Stomach (tissue), 9 donors: ENCODE results near the gene AMY2B. TPM values are rescaled to one million over a fixed set of nuclear protein-coding genes. Genes with fewer than 3 reads are reported as not detected.
"Not testable (repeated sequence)": the region's sequence is repeated elsewhere in the genome, so short reads cannot be mapped to it uniquely, and the experiment has no call there.

Experiments
- DNase-seq, 2 donors: peaks; one replicate each; pipeline versions ENCODE4 v3.0.0 to v3.0.0-alpha.2; 2013 to 2019
- H3K27ac ChIP-seq, 5 donors: fragments of 200-600 bp in 4 of 5; sonication (generic) in 4 of 5; one replicate each; pipeline ENCODE4 v1.5.1; 2013 to 2019; ENCODE audit warnings: mild to moderate bottlenecking in 1 of 5, moderate library complexity in 1 of 5
- H3K27me3 ChIP-seq, 3 donors: fragments of 200-600 bp; sonication (generic); one replicate each; pipeline ENCODE4 v1.5.1; 2017 to 2019; ENCODE audit warnings: mixed run types in 1 of 3
- H3K36me3 ChIP-seq, 4 donors: fragments of 200-600 bp; sonication (generic); 1 replicate in 3 of 4; 2 replicates in 1 of 4; pipeline ENCODE4 v1.5.1; 2016 to 2019
- H3K4me1 ChIP-seq, 4 donors: fragments of 200-600 bp; sonication (generic); one replicate each; pipeline ENCODE4 v1.5.1; 2016 to 2019
- H3K4me3 ChIP-seq, 4 donors: fragments of 200-600 bp; sonication (generic) in 3 of 4; one replicate each; pipeline ENCODE4 v1.5.1; 2016 to 2019; ENCODE audit warnings: mild to moderate bottlenecking in 1 of 4
- H3K9me3 ChIP-seq, 4 donors: fragments of 200-600 bp; sonication (generic); one replicate each; pipeline ENCODE4 v1.5.1; 2016 to 2019
- CTCF ChIP-seq, 7 experiments: fragments of 450-650 bp in 4 of 7; fragments of 200-600 bp in 3 of 7; sonication (generic) in 3 of 7; IDR thresholded peaks; one replicate each; pipeline ENCODE4 v1.5.1; 2016 to 2019; ENCODE audit warnings: antibody characterized with exemption in 7 of 7, control low read depth in 2 of 7, mild to moderate bottlenecking in 1 of 7
- EP300 ChIP-seq: sonication (generic); formaldehyde crosslinking; IDR thresholded peaks from one replicate; pipeline ENCODE4 v1.6.1; 2017; ENCODE audit warnings: antibody characterized with exemption
- POLR2A ChIP-seq, 4 donors: fragments of 450-650 bp; IDR thresholded peaks; one replicate each; pipeline ENCODE4 v1.6.1; 2016; ENCODE audit warnings: antibody characterized with exemption in 4 of 4, control low read depth in 2 of 4, mild to moderate bottlenecking in 1 of 4, moderate library complexity in 1 of 4
- POLR2AphosphoS5 ChIP-seq, 3 donors: sonication (generic); formaldehyde crosslinking; IDR thresholded peaks; one replicate each; pipeline ENCODE4 v1.6.1; 2016; ENCODE audit warnings: antibody characterized with exemption in 3 of 3
- WGBS, 5 donors: extraction: QIAGEN DNeasy Blood & Tissue Kit in 3 of 5; methylation state at CpG; one replicate each; pipeline versions ENCODE4 v1.1.5 to v1.1.7; 2013 to 2018; 5-methylcytosine and 5-hydroxymethylcytosine counted together
- intact Hi-C: fragments of 100-400 bp; cut with DNase I; formaldehyde crosslinking; loops from one replicate; pipeline ENCODE4 v1.15.1; 2023; ENCODE audit warnings: low total_unique reads
- polyA plus RNA-seq, 3 donors: library from polyadenylated mRNA; stranded (reverse); fragments of 200-250 nt; gene quantifications; one replicate each; pipeline ENCODE4 v1.2.3, GENCODE V29; 2013
- total RNA-seq, 5 donors: library from RNA; depleted of rRNA; stranded (reverse); fragments of >200 nt; gene quantifications; one replicate each; pipeline versions ENCODE4 v1.1.0 to v1.2.3, GENCODE V29; 2014 to 2016
- donor health status: healthy with polysubstance abuse.
- donor health status: Bipolar disorder and iron deficiency.
- donor health status: healthy.

Gene AMY2B
- total and polyA plus RNA-seq, 8 donors = 2.0 to 91.0 (median 14.6) TPM

GRCh38 chr1:103569493-103569892 lies 1.9 kb upstream of the AMY2B start:
- DNase-seq = no peak
- Histone ChIP-seq H3K4me3 (no peak overlapping the region), H3K27me3 (no peaks in the 10 kb centered on the region), H3K4me1 (no peaks in the 10 kb centered on the region), H3K36me3 (peaks cover 0 to 24% (median 13%) of the 10 kb centered on the region in 4 donors), H3K27ac (no peak overlapping the region), H3K9me3 (no peaks in the 10 kb centered on the region)
- 95 to 98% (median 97%) methylated on average over 7 of the region's 7 CpGs for WGBS, 5 donors
- intact Hi-C loops = no loop called here
- no peak for TF ChIP-seq CTCF (IDR thresholded peaks at IDR 0.05)
- no peak for TF ChIP-seq EP300
- no peak for TF ChIP-seq POLR2A (IDR thresholded peaks at IDR 0.05)
- TF ChIP-seq POLR2AphosphoS5 (IDR thresholded peaks at IDR 0.05) = no peak

GRCh38 chr1:103576065-103576464 lies 4.7 kb downstream of the AMY2B start:
- Histone ChIP-seq H3K9me3 (no peaks in the 10 kb centered on the region), H3K27ac (no peak overlapping the region), H3K27me3 (no peaks in the 10 kb centered on the region), H3K36me3 (peaks cover 0 to 14% (median 8%) of the 10 kb centered on the region in 4 donors), H3K4me1 (no peaks in the 10 kb centered on the region), H3K4me3 (no peak overlapping the region)
- intact Hi-C loops = no loop called here
- DNase-seq = no peak
- TF ChIP-seq POLR2A (IDR thresholded peaks at IDR 0.05) (no peak), POLR2AphosphoS5 (IDR thresholded peaks at IDR 0.05) (no peak), EP300 (no peak), CTCF (IDR thresholded peaks at IDR 0.05) (no peak)

GRCh38 chr1:103576784-103577183 lies 5.4 kb downstream of the AMY2B start:
- WGBS, 5 donors = 93 to 97% (median 96%) methylated on average over 3 to 5 of the region's 5 CpGs

GRCh38 chr1:103582464-103582863 lies 11.1 kb downstream of the AMY2B start:
- DNase-seq = no peak
- H3K36me3 ChIP-seq = peaks cover 0 to 11% (median 7%) of the 10 kb centered on the region in 4 donors
- H3K9me3 ChIP-seq = no peaks in the 10 kb centered on the region
- no peak overlapping the region for H3K4me3 ChIP-seq
- WGBS, 5 donors = 56 to 76% (median 71%) methylated on average over 1 of the region's 1 CpG
- no peaks in the 10 kb centered on the region for H3K27me3 ChIP-seq
- H3K4me1 ChIP-seq = no peaks in the 10 kb centered on the region
- H3K27ac ChIP-seq = no peak overlapping the region
- TF ChIP-seq CTCF (IDR thresholded peaks at IDR 0.05) (no peak), POLR2AphosphoS5 (IDR thresholded peaks at IDR 0.05) (no peak), POLR2A (IDR thresholded peaks at IDR 0.05) (no peak), EP300 (no peak)
- intact Hi-C loops = no loop called here

More at GRCh38 chr1:103576784-103577183, 5.4 kb downstream of the AMY2B start:
- H3K27ac ChIP-seq, H3K4me1 ChIP-seq, H3K9me3 ChIP-seq, H3K27me3 ChIP-seq, intact Hi-C loops, H3K4me3 ChIP-seq, DNase-seq: not testable (repeated sequence)
- H3K36me3 ChIP-seq = peaks cover 0 to 14% (median 8%) of the 10 kb centered on the region in 4 donors

- intact Hi-C loops = no loop called here
- peaks cover 0 to 9% (median 6%) of the 10 kb centered on the region in 4 donors for H3K9me3 ChIP-seq
- WGBS, 5 donors = 55 to 72% (median 63%) methylated on average over 3 of the region's 3 CpGs
- no peaks in the 10 kb centered on the region for H3K27me3 ChIP-seq
- no peak for TF ChIP-seq POLR2A (IDR thresholded peaks at IDR 0.05)
- no peak for TF ChIP-seq CTCF (IDR thresholded peaks at IDR 0.05)
- no peak for TF ChIP-seq POLR2AphosphoS5 (IDR thresholded peaks at IDR 0.05)
- TF ChIP-seq EP300 = no peak
- H3K36me3 ChIP-seq = peaks cover 0 to 5% (median 0%) of the 10 kb centered on the region in 4 donors
- no peak overlapping the region for H3K4me3 ChIP-seq
- no peaks in the 10 kb centered on the region for H3K4me1 ChIP-seq
- no peak for DNase-seq
- H3K27ac ChIP-seq = no peak overlapping the region
These were observed 12.5 kb downstream of the AMY2B start for GRCh38 chr1:103583887-103584286.
